Osteocyte (in vitro differentiated cells): ENCODE data around the gene TMEM270. TPM values are rescaled to one million over a fixed set of nuclear protein-coding genes. Genes with fewer than 3 reads are reported as not detected.

Source experiments
- DNase-seq: peaks from one replicate; pipeline ENCODE4 v3.0.0; 2021; ENCODE audit warnings: mixed read lengths; ENCODE audit not compliant: unreplicated experiment; ENCODE audit errors: extremely low spot score
- H3K27ac Mint-ChIP-seq: one replicate; pipeline ENCODE4 v1.8.0; 2021; ENCODE audit warnings: mild to moderate bottlenecking, mixed read lengths; ENCODE audit not compliant: unreplicated experiment
- H3K27me3 Mint-ChIP-seq: one replicate; pipeline ENCODE4 v1.8.0; 2021; ENCODE audit warnings: mixed read lengths; ENCODE audit not compliant: unreplicated experiment
- H3K36me3 Mint-ChIP-seq: one replicate; pipeline ENCODE4 v1.8.0; 2021; ENCODE audit warnings: mixed read lengths; ENCODE audit not compliant: unreplicated experiment
- H3K4me1 Mint-ChIP-seq: one replicate; pipeline ENCODE4 v1.8.0; 2021; ENCODE audit warnings: mixed read lengths; ENCODE audit not compliant: unreplicated experiment
- H3K4me3 Mint-ChIP-seq: one replicate; pipeline ENCODE4 v1.8.0; 2021; ENCODE audit warnings: mild to moderate bottlenecking, moderate library complexity, mixed read lengths; ENCODE audit not compliant: unreplicated experiment
- H3K9me3 Mint-ChIP-seq: one replicate; pipeline ENCODE4 v1.8.0; 2021; ENCODE audit warnings: mixed read lengths; ENCODE audit not compliant: unreplicated experiment
- CTCF ChIP-seq: fragments of 200-600 bp; sonication (generic); IDR thresholded peaks from 2 replicates; pipeline ENCODE4 v1.5.0; 2021; ENCODE audit warnings: antibody characterized with exemption, mild to moderate bottlenecking, moderate library complexity
- total RNA-seq: library from RNA; stranded (reverse); gene quantifications from 2 replicates; pipeline ENCODE4 v1.2.1, GENCODE V29; 2021

TMEM270 gene
- total RNA-seq, 1 donor from 2014 or later = not detected

GRCh38 chr7:73894733-73895551, 34.0 kb downstream of the TMEM270 start:
- no peak for TF ChIP-seq CTCF
- Mint-ChIP-seq H3K27ac (peak overlapping the region; percentile 63), H3K4me3 (no peak overlapping the region), H3K27me3 (no peaks in the 10 kb centered on the region), H3K36me3 (no peaks in the 10 kb centered on the region), H3K9me3 (peaks cover 15% of the 10 kb centered on the region), H3K4me1 (peaks cover 55% of the 10 kb centered on the region)
- no peak for DNase-seq

GRCh38 chr7:73895626-73896025, 34.7 kb downstream of the TMEM270 start:
- no peaks in the 10 kb centered on the region for H3K27me3 Mint-ChIP-seq
- TF ChIP-seq CTCF = no peak
- no peaks in the 10 kb centered on the region for H3K36me3 Mint-ChIP-seq
- H3K4me1 Mint-ChIP-seq = peaks cover 62% of the 10 kb centered on the region
- no peak for DNase-seq
- no peak overlapping the region for H3K4me3 Mint-ChIP-seq
- peak overlapping the region; percentile 63 for H3K27ac Mint-ChIP-seq
- peaks cover 15% of the 10 kb centered on the region for H3K9me3 Mint-ChIP-seq

- Mint-ChIP-seq H3K36me3 (no peaks in the 10 kb centered on the region), H3K27ac (peak overlapping the region; percentile 46), H3K9me3 (peaks cover 15% of the 10 kb centered on the region), H3K4me1 (peaks cover 70% of the 10 kb centered on the region), H3K27me3 (no peaks in the 10 kb centered on the region), H3K4me3 (no peak overlapping the region)
- DNase-seq = no peak
- no peak for TF ChIP-seq CTCF
These were observed 35.5 kb downstream of the TMEM270 start for GRCh38 chr7:73896454-73896853.

GRCh38 chr7:73899731-73900142, 38.8 kb downstream of the TMEM270 start:
- no peak overlapping the region for H3K4me3 Mint-ChIP-seq
- no peaks in the 10 kb centered on the region for H3K27me3 Mint-ChIP-seq
- H3K36me3 Mint-ChIP-seq = no peaks in the 10 kb centered on the region
- H3K27ac Mint-ChIP-seq = peak overlapping the region; percentile 96
- peak; percentile 88 for DNase-seq
- no peak for TF ChIP-seq CTCF
- H3K9me3 Mint-ChIP-seq = peaks cover 15% of the 10 kb centered on the region
- H3K4me1 Mint-ChIP-seq = peaks cover 54% of the 10 kb centered on the region

GRCh38 chr7:73900286-73900685, 39.3 kb downstream of the TMEM270 start:
- no peak for DNase-seq
- Mint-ChIP-seq H3K9me3 (peaks cover 15% of the 10 kb centered on the region), H3K4me3 (no peak overlapping the region), H3K36me3 (no peaks in the 10 kb centered on the region), H3K4me1 (peaks cover 51% of the 10 kb centered on the region), H3K27me3 (no peaks in the 10 kb centered on the region), H3K27ac (peak overlapping the region; percentile 96)
- no peak for TF ChIP-seq CTCF
